ENCODE data around the gene CUX1. TPM values are rescaled to one million over a fixed set of nuclear protein-coding genes. Genes with fewer than 3 reads are reported as not detected.

CUX1 gene
- total and polyA plus RNA-seq, 4 donors: 40.5 to 138 (median 69.1) TPM

DNA sequence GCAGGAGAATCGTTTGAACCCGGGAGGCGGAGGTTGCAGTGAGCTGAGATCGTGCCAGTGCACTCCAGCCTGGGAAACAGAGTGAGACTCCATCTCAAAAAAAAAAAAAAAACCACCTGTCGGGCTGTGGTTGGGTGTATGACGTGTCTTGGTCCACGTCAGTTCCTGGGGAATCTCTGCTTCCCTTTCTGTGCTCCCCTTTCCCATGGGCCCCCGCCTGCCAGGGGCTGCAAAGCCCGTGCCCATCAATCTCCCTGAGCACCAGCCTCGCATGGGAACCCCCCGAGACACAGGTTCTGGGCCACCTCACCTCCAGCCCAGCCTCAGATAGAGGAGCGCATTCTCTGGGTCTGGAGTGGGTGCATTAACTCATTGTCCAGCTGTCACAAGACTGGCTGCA, 467.0 kb downstream of the CUX1 start:
- H3K27me3 ChIP-seq (ENCODE audit: control insufficient read depth in 3 of 3, insufficient read depth in 3 of 3, low read length in 2 of 3): no peaks in the 10 kb centered on the region
- no peak overlapping the region for H3K27ac ChIP-seq (ENCODE audit: low read depth in 1 of 2, low read length in 1 of 2)
- 50 to 73% methylated on average over 12 of the region's 12 CpGs for WGBS, 2 donors
- no peaks in the 10 kb centered on the region for H3K9me3 ChIP-seq (ENCODE audit: control insufficient read depth in 4 of 4, insufficient read depth in 3 of 4, low read length in 3 of 4)
- H3K4me1 ChIP-seq (ENCODE audit: control insufficient read depth in 5 of 5, insufficient read depth in 5 of 5, low read length in 5 of 5): peaks cover 0 to 32% (median 9%) of the 10 kb centered on the region in 5 donors
- no peak overlapping the region for H3K9ac ChIP-seq (ENCODE audit: insufficient read depth in 1 of 2, low read length in 2 of 2)
- no peak overlapping the region for H3K4me3 ChIP-seq
- TF ChIP-seq, protein P1, sequence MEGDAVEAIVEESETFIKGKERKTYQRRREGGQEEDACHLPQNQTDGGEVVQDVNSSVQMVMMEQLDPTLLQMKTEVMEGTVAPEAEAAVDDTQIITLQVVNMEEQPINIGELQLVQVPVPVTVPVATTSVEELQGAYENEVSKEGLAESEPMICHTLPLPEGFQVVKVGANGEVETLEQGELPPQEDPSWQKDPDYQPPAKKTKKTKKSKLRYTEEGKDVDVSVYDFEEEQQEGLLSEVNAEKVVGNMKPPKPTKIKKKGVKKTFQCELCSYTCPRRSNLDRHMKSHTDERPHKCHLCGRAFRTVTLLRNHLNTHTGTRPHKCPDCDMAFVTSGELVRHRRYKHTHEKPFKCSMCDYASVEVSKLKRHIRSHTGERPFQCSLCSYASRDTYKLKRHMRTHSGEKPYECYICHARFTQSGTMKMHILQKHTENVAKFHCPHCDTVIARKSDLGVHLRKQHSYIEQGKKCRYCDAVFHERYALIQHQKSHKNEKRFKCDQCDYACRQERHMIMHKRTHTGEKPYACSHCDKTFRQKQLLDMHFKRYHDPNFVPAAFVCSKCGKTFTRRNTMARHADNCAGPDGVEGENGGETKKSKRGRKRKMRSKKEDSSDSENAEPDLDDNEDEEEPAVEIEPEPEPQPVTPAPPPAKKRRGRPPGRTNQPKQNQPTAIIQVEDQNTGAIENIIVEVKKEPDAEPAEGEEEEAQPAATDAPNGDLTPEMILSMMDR (IDR thresholded peaks at IDR 0.05; ENCODE audit: control extremely low read depth, extremely low read depth): no peak
- ATAC-seq (ENCODE audit: insufficient read depth, low FRiP score) (no peak), DNase-seq (no peak)
- no peaks in the 10 kb centered on the region for H3K36me3 ChIP-seq (ENCODE audit: control insufficient read depth in 4 of 4, insufficient read depth in 4 of 4, low read length in 4 of 4)

GRCh38 chr7:102284891-102285539, 467.6 kb downstream of the CUX1 start:
- ATAC-seq (ENCODE audit: insufficient read depth, low FRiP score) (no peak), DNase-seq (peak; percentile 28 to 57 (median 40))
- Histone ChIP-seq H3K4me3 (peak overlapping the region; percentile 9), H3K27ac (ENCODE audit: low read depth in 1 of 2, low read length in 1 of 2) (peak overlapping the region in 1 of 2 donors; percentile 30), H3K4me1 (ENCODE audit: control insufficient read depth in 5 of 5, insufficient read depth in 5 of 5, low read length in 5 of 5) (peaks cover 0 to 28% (median 9%) of the 10 kb centered on the region in 5 donors), H3K27me3 (ENCODE audit: control insufficient read depth in 3 of 3, insufficient read depth in 3 of 3, low read length in 2 of 3) (no peaks in the 10 kb centered on the region), H3K9ac (ENCODE audit: insufficient read depth in 1 of 2, low read length in 2 of 2) (no peak overlapping the region), H3K36me3 (ENCODE audit: control insufficient read depth in 4 of 4, insufficient read depth in 4 of 4, low read length in 4 of 4) (no peaks in the 10 kb centered on the region), H3K9me3 (ENCODE audit: control insufficient read depth in 4 of 4, insufficient read depth in 3 of 4, low read length in 3 of 4) (no peaks in the 10 kb centered on the region)
- TF ChIP-seq, protein P1 (IDR thresholded peaks at IDR 0.05; ENCODE audit: control extremely low read depth, extremely low read depth): no peak
- 26 to 36% methylated on average over 19 of the region's 19 CpGs for WGBS, 2 donors

GRCh38 chr7:102285540-102286236, 468.3 kb downstream of the CUX1 start:
- H3K4me1 ChIP-seq (ENCODE audit: control insufficient read depth in 5 of 5, insufficient read depth in 5 of 5, low read length in 5 of 5): peaks cover 0 to 28% (median 9%) of the 10 kb centered on the region in 5 donors
- WGBS, 2 donors: 16 to 20% methylated on average over 17 to 19 of the region's 19 CpGs
- no peaks in the 10 kb centered on the region for H3K9me3 ChIP-seq (ENCODE audit: control insufficient read depth in 4 of 4, insufficient read depth in 3 of 4, low read length in 3 of 4)
- DNase-seq (no peak), ATAC-seq (ENCODE audit: insufficient read depth, low FRiP score) (no peak)
- peak overlapping the region; percentile 9 for H3K4me3 ChIP-seq
- H3K27ac ChIP-seq (ENCODE audit: low read depth in 1 of 2, low read length in 1 of 2): peak overlapping the region; percentile 4 to 85
- no peaks in the 10 kb centered on the region for H3K36me3 ChIP-seq (ENCODE audit: control insufficient read depth in 4 of 4, insufficient read depth in 4 of 4, low read length in 4 of 4)
- no peaks in the 10 kb centered on the region for H3K27me3 ChIP-seq (ENCODE audit: control insufficient read depth in 3 of 3, insufficient read depth in 3 of 3, low read length in 2 of 3)
- no peak overlapping the region for H3K9ac ChIP-seq (ENCODE audit: insufficient read depth in 1 of 2, low read length in 2 of 2)
- TF ChIP-seq, protein P1 (IDR thresholded peaks at IDR 0.05; ENCODE audit: control extremely low read depth, extremely low read depth): no peak
